GM20000 (cell line): Measurements from ENCODE around the gene RBM4.
"Not testable (repeated sequence)": the region's sequence is repeated elsewhere in the genome, so short reads cannot be mapped to it uniquely, and the experiment has no call there.

Experiments
- DNase-seq: peaks from one replicate; pipeline ENCODE4 v3.0.0; 2012; ENCODE audit warnings: low spot score
- TF ChIP-seq, protein P1 (sequence below): IDR thresholded peaks from 2 replicates; pipeline ENCODE4 v1.5.1; 2012; ENCODE audit warnings: mild to moderate bottlenecking, control low read depth; ENCODE audit errors: extremely low read depth, missing control alignments

RBM4 gene

DNA sequence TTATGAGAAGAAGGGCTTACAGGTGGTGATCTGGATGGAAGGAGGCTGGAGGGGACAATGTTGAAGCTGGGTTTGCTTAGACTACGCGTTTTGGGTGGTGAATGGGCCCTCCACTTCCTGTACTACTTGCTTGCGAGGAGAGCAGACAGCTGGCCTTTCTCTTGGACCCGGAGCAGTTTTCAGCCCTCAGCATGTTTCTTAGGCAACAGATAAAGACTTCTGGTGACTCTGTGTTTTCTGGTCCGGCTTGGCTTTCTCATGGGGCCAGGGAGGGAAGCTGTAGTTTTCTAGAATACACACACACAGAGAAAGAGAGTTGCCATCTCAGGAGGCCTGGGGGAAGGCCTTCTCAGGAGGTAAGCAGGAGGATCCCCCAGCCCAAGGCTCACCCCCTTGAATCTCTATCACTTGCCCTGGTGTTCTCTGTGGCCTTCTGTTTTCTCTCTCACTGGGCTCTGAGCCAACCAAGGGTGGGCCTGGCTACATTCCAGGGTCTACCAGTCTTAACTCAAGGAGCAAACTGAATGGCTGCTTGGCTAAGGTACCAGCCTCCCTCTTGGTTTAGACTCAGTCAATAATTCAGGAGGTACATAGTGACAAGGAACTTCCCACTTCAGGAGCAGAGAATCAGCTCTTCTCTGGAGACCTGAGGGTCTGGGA lies 43.1 kb upstream of the RBM4 start:
- TF ChIP-seq, protein P1, sequence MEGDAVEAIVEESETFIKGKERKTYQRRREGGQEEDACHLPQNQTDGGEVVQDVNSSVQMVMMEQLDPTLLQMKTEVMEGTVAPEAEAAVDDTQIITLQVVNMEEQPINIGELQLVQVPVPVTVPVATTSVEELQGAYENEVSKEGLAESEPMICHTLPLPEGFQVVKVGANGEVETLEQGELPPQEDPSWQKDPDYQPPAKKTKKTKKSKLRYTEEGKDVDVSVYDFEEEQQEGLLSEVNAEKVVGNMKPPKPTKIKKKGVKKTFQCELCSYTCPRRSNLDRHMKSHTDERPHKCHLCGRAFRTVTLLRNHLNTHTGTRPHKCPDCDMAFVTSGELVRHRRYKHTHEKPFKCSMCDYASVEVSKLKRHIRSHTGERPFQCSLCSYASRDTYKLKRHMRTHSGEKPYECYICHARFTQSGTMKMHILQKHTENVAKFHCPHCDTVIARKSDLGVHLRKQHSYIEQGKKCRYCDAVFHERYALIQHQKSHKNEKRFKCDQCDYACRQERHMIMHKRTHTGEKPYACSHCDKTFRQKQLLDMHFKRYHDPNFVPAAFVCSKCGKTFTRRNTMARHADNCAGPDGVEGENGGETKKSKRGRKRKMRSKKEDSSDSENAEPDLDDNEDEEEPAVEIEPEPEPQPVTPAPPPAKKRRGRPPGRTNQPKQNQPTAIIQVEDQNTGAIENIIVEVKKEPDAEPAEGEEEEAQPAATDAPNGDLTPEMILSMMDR: no peak
- no peak for DNase-seq

DNA sequence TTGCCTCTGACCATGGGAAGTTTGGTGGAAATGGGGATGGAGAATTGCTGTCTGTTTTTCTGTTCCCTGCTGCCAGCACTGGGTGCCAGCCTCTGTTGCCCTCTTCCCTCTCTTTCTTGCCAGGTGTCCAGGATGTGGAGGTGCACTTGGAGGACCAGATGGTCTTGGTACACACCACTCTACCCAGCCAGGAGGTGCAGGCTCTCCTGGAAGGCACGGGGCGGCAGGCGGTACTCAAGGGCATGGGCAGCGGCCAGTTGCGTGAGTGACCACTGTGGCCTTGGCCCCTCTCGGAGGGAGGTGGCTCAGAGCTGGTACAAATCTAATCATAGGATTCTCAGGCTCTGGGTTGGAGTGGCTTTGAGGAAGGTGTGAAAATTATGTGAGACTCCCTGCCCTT lies 39.5 kb upstream of the RBM4 start:
- DNase-seq: no peak
- TF ChIP-seq, protein P1: no peak

DNA sequence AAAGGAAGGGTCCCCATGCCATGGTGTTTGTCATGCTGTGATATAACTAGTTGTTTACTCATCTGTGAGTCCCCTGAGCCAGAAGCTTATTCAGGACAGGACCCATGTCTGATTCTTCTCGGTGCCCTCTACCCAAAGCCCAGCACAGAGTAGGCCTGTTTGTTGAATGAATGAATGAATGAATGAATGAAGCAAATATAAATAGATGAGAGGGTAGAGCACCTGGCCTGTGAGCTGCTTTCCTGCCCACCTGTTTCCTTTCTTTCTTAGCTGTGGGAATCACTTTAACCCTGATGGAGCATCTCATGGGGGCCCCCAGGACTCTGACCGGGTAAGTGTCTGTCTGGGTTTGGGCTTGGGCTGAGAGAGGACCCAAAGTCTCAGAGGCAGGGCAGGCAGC lies 38.3 kb upstream of the RBM4 start:
- TF ChIP-seq, protein P1: no peak
- DNase-seq: no peak

DNA sequence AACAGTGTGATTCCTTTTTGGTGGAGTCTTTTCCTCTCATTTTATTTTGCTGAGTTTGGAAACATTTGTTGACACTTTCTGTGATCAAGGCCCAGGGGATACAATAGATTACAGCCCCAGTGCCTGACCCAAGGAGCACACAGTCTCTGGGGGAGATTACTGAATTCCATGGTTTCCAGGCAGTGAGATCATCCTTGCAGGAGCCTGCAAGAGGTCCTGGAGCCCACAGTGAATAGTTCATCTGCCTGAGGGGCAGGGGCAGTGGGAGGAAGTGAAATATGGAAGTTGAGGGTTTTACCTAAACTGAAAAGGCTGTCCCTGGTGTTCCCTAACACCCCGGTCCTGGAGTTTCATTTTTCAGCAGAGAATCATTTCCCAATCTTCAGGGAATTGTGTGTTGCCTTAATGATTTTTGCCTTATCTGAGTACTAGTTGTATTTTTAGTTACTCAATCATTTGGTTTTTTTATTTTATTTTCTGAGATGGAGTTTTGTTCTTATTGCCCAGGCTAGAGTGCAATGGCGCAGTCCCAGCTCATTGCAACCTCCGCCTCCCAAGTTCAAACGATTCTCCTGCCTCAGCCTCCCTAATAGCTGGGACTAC lies 37.8 kb upstream of the RBM4 start:
- TF ChIP-seq, protein P1: no peak

DNA sequence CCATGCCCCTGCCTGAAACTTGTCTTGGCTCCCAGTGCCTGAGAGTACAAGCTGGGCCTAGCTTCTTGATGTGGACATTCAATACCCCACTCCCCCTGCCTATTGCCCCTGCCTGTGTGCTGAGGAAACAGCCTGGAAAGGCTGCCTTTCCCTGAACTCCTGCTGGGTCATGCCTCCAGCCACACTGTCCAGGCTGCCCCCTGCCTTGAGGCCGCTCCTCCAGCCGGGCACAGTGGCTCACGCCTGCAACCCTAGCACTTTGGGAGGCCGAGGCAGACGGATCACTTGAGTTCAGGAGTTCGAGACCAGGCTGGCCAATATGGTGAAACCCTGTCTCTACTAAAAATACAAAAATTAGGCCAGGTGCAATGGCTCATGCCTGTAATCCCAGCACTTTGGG lies 35.4 kb upstream of the RBM4 start:
- DNase-seq: no peak
- TF ChIP-seq, protein P1: no peak

More for the DNA sequence above, 37.8 kb upstream of the RBM4 start:
- no peak for DNase-seq

DNA sequence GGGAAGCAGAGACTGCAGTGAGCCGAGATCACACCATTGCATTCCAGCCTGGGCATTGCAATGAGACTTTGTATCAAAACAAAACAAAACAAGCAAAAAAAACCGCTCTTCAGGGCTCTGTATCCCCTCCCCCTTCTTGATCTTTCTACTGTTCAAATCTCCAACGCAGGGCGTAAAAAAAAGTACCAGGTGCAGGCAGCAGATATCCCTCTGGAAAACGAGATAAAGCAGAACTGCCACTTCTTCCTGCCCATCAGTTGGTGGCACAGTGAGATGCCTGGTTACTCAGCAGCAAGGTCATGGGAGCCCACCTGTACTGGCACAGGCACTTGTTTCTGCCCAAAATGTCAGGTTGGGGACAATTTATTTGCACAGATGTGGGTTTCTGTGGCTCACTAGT lies 34.3 kb upstream of the RBM4 start:
- TF ChIP-seq, protein P1: no peak
- no peak for DNase-seq

DNA sequence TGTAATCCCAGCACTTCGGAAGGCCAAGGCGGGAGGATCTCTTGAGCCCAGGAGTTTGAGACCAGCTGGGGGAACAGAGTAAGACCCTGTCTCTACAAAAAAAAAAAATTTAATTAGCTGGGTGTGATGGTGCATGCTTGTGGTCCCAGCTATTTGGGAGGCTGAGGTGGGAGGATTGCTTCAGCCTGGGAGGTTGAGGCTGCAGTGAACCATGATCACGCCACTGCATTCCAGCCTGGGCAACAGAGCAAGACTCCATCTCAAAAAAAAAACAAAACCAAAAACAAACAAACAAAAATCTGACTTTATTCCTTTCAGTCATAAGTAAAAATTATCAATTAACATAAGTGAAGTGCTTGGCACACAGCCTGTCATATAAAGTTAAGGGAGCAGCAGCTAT lies 31.9 kb upstream of the RBM4 start:
- not testable (repeated sequence) for DNase-seq

DNA sequence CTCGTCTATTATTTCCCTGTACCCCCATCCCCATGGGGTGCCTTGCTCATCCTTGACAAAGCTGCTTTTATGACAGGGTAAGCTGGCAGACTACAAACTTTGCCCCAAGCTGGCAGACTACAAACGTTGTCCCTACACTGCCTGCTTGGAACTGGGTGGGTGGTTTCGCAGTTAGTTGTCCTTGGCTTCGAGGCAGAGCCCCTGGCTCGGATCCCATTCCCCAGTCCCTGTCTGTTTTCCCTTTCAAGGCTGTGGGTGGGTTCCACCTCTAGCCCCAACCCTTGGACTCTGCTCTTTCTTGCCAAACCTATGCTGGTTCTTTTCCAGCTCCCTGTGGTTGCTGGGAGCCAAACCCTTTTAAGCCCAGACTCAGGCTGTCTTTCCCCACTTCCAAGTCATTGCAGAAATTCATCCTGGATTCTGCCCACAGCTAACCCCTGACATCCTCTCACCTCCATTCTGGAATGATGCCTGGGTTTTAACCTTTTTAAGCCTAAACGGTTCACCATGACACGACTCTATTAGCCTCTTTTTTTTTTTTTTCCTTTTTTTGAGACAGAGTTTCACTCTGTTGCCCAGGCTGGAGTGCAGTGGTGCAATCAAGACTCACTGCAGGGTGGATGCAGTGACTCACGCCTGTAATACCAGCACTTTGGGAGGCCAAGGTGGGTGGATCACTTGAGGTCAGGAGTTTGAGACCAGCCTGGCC lies 31.2 kb upstream of the RBM4 start:
- DNase-seq: no peak

More for the DNA sequence above, 31.2 kb upstream of the RBM4 start:
- TF ChIP-seq, protein P1: no peak
